PC-9 (cell line): ENCODE measurements around the gene PI4KA. TPM values are rescaled to one million over a fixed set of nuclear protein-coding genes. Genes with fewer than 3 reads are reported as not detected.

ENCODE experiments used
- BruUV-seq: library from RNA; stranded (reverse); fragments of 400-500 nt; replicated peaks from 2 replicates; lab custom pipeline; 2021; lab: Mats Ljungman, UMichigan
- CTCF ChIA-PET: fragments of 300-600 bp; sonication (Branson Sonifier 250); formaldehyde crosslinking; loops from one replicate; lab custom pipeline; 2022; ENCODE audit warnings: antibody characterized with exemption; lab: Charles Lee
- POLR2A ChIA-PET: fragments of 300-600 bp; sonication (Branson Sonifier 250); formaldehyde crosslinking; loops from one replicate; lab custom pipeline; 2022; ENCODE audit warnings: antibody characterized with exemption; ENCODE audit not compliant: unreplicated experiment; lab: Charles Lee
- DNase-seq, 2 experiments: peaks; one replicate each; pipeline versions ENCODE4 v3.0.0 to v3.0.0-alpha.2; 2015 to 2022; ENCODE audit warnings: mixed read lengths in 1 of 2
- H2AFZ ChIP-seq: fragments of 200-600 bp; sonication (generic); 2 replicates; pipeline ENCODE4 v1.8.1; 2017; ENCODE audit warnings: antibody characterized with exemption
- H3F3A ChIP-seq: fragments of 200-600 bp; sonication (generic); 2 replicates; pipeline ENCODE4 v1.8.1; 2017; ENCODE audit warnings: antibody characterized with exemption, mild to moderate bottlenecking, low read depth; ENCODE audit not compliant: insufficient read depth
- H3K27ac ChIP-seq: fragments of 200-600 bp; sonication (generic); 2 replicates; pipeline ENCODE4 v1.6.1; 2016; ENCODE audit warnings: mixed run types
- H3K27me3 ChIP-seq: fragments of 200-600 bp; sonication (generic); 2 replicates; pipeline ENCODE4 v1.6.1; 2016; ENCODE audit warnings: low read depth, mixed run types; ENCODE audit not compliant: insufficient read depth
- H3K36me3 ChIP-seq: fragments of 200-600 bp; sonication (generic); 2 replicates; pipeline ENCODE4 v1.6.1; 2016; ENCODE audit warnings: low read depth, mixed run types
- H3K4me1 ChIP-seq: fragments of 200-600 bp; sonication (generic); replicated peaks from 2 replicates; pipeline ENCODE4 v1.6.1; 2016; ENCODE audit warnings: mixed run types; ENCODE audit not compliant: insufficient read depth
- H3K4me2 ChIP-seq: fragments of 200-600 bp; sonication (generic); 2 replicates; pipeline ENCODE4 v1.6.1; 2017; ENCODE audit warnings: mixed run types
- H3K4me3 ChIP-seq: fragments of 200-600 bp; sonication (generic); 2 replicates; pipeline ENCODE4 v1.6.1; 2016; ENCODE audit warnings: mixed run types
- H3K79me2 ChIP-seq: fragments of 200-600 bp; sonication (generic); 2 replicates; pipeline ENCODE4 v1.6.1; 2017; ENCODE audit warnings: low read depth, mixed run types
- H3K9me2 ChIP-seq: fragments of 200-600 bp; sonication (generic); 2 replicates; pipeline ENCODE4 v1.8.1; 2017; ENCODE audit warnings: mild to moderate bottlenecking; ENCODE audit not compliant: insufficient read depth
- H3K9me3 ChIP-seq: fragments of 200-600 bp; sonication (generic); 2 replicates; pipeline ENCODE4 v1.8.1; 2016; ENCODE audit warnings: low read depth; ENCODE audit not compliant: insufficient read depth
- H4K20me1 ChIP-seq: fragments of 200-600 bp; sonication (generic); 2 replicates; pipeline ENCODE4 v1.8.1; 2017; ENCODE audit not compliant: insufficient read depth
- CTCF ChIP-seq: fragments of 200-600 bp; sonication (generic); conservative IDR thresholded peaks from 2 replicates; pipeline ENCODE4 v1.6.1; 2017; ENCODE audit warnings: mixed run types, antibody characterized with exemption, mild to moderate bottlenecking, moderate library complexity
- EZH2 ChIP-seq: fragments of 200-600 bp; sonication (generic); IDR thresholded peaks from 2 replicates; pipeline ENCODE4 v1.8.0; 2017; ENCODE audit warnings: antibody characterized with exemption, low read depth
- intact Hi-C: fragments of 100-400 bp; cut with micrococcal nuclease; formaldehyde crosslinking; loops from one replicate; pipeline ENCODE4 v1.10.0; 2022; ENCODE audit not compliant: unreplicated experiment
- total RNA-seq: library from RNA; stranded (reverse); gene quantifications from 2 replicates; pipeline ENCODE4 v1.2.3, GENCODE V29; 2021

PI4KA gene
- total RNA-seq, 1 experiment from 2014 or later = 27.9 TPM

DNA sequence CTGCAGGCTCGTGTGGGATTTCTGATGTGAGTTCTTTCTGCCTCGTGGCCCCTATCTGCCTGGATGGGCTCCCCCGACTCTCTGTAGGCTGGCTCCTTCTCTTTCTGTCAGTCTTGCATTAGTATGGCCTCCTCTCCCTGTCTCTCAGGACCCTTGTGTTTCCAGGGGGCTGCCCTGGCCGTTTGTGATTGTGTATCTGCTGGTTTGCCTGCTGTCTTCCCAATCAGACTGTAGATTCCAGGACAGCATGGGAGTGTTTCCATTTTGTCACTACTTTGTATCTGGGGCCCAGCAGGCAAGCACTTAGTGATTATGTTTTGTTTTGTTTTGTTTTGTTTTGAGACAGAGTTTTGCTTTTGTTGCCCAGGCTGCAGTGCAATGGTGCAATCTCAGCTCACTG lies 25.8 kb upstream of the PI4KA start:
- no peak for DNase-seq
- Histone ChIP-seq H3K27me3 (no peaks in the 10 kb centered on the region), H4K20me1 (peaks cover 3% of the 10 kb centered on the region; the same call in 1 of the 2 replicates), H3K36me3 (no peaks in the 10 kb centered on the region; the same call in 1 of the 2 replicates), H3K9me2 (no peaks in the 10 kb centered on the region), H3K4me2 (no peak overlapping the region), H3K79me2 (no peaks in the 10 kb centered on the region), H2AFZ (no peak overlapping the region), H3K9me3 (no peaks in the 10 kb centered on the region), H3K4me1 (peaks cover 33% of the 10 kb centered on the region), H3F3A (peaks cover 32% of the 10 kb centered on the region; the same call in 1 of the 2 replicates), H3K4me3 (no peak overlapping the region), H3K27ac (no peak overlapping the region)
- TF ChIP-seq EZH2 = no peak
- TF ChIP-seq CTCF = no peak
- ChIA-PET POLR2A (no interaction called here), CTCF (no interaction called here)
- no TSS peak for BruUV-seq
- intact Hi-C loops = loop anchor here (2.0 to 10.0 kb wide), 2 partner anchors 72 to 220 kb away; no protein-coding TSS in a partner anchor

- no peak overlapping the region for H3K4me2 ChIP-seq
- H3K4me1 ChIP-seq = peaks cover 33% of the 10 kb centered on the region
- no peaks in the 10 kb centered on the region for H3K9me3 ChIP-seq
- H3K4me3 ChIP-seq = no peak overlapping the region
- ChIA-PET CTCF (no interaction called here), POLR2A (no interaction called here)
- no TSS peak for BruUV-seq
- no peaks in the 10 kb centered on the region for H3K27me3 ChIP-seq
- no peak overlapping the region for H3K27ac ChIP-seq
- no peak overlapping the region for H2AFZ ChIP-seq
- no peak for TF ChIP-seq CTCF
- no peak for TF ChIP-seq EZH2
- H3F3A ChIP-seq = peaks cover 32% of the 10 kb centered on the region; the same call in 1 of the 2 replicates
- H4K20me1 ChIP-seq = peaks cover 3% of the 10 kb centered on the region; the same call in 1 of the 2 replicates
- H3K9me2 ChIP-seq = no peaks in the 10 kb centered on the region
- DNase-seq = no peak
- H3K36me3 ChIP-seq = no peaks in the 10 kb centered on the region; the same call in 1 of the 2 replicates
- intact Hi-C loops = loop anchor here (10.0 kb wide), 1 partner anchor 222 kb away; no protein-coding TSS in a partner anchor
- H3K79me2 ChIP-seq = no peaks in the 10 kb centered on the region
Measured at GRCh38 chr22:20882855-20883254, 24.2 kb upstream of the PI4KA start.

DNA sequence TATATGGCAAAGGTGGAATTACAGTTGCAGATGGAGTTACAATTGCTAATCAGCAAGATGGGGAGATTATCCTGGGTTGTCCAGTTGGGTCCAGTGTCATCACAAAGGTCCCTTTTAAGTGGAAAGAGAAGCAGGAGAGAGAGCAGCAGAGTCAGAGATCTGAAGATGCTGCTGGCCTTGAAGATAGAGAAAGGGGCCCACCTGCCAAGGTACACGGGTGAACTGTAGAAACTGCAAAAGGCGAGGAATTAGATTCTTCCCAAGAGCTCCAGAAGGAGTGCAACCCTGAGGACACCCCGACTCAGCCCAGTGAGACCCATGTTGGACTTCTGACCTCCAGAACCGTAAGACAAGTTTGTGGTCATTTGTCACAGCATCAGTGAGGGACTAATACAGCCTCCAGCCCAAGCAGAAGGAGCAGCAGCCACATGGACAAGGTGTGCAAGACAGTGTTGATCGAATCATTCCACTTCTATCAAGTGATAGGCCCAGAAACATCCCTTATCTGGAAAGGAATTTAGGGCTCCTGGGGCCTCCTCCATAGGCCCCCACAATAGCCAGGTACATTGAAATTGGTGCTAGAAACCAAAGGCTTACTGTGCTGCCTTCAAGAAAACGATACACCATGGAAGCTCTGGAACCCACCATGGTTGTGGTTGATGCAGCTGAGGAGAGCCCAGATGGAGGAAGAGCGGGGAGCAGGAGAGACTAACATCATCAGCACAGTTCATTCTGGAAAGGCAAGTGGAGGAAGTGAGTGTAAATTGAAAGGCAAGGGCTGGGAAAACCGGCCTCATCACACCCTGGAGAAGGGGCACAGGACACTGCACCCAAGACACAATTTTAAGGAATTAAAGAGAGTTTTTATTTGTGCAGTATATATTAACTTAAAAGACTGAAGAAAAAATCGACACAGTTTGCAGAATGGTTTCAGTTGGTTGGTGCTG lies 23.5 kb upstream of the PI4KA start:
- H3K36me3 ChIP-seq = no peaks in the 10 kb centered on the region; the same call in 1 of the 2 replicates
- POLR2A ChIA-PET = no interaction called here
- no peak for TF ChIP-seq CTCF
- no peak for TF ChIP-seq EZH2
- H3K27me3 ChIP-seq = no peaks in the 10 kb centered on the region
- CTCF ChIA-PET = no interaction called here
- peak overlapping the region; percentile 78 for H3K27ac ChIP-seq
- intact Hi-C loops = loop anchor here (10.0 kb wide), 1 partner anchor 223 kb away; no protein-coding TSS in a partner anchor
- no peaks in the 10 kb centered on the region for H3K9me2 ChIP-seq
- peaks cover 3% of the 10 kb centered on the region; the same call in 1 of the 2 replicates for H4K20me1 ChIP-seq
- H3K4me1 ChIP-seq = peaks cover 33% of the 10 kb centered on the region
- H3K4me2 ChIP-seq = peak overlapping the region; percentile 30
- BruUV-seq = no TSS peak
- no peaks in the 10 kb centered on the region for H3K9me3 ChIP-seq
- no peak overlapping the region for H3K4me3 ChIP-seq
- peaks cover 32% of the 10 kb centered on the region; the same call in 1 of the 2 replicates for H3F3A ChIP-seq
- no peak for DNase-seq
- no peak overlapping the region for H2AFZ ChIP-seq
- H3K79me2 ChIP-seq = no peaks in the 10 kb centered on the region
